GM12872 (cell line): ENCODE results near the gene NABP2.
A peak's percentile ranks its signal among the peaks of the same experiment; 100 is the strongest.

Experiments used
- TF ChIP-seq, protein P1 (sequence below): IDR thresholded peaks from 3 replicates; pipeline ENCODE4 v1.5.1; 2011; ENCODE audit warnings: low read depth, mild to moderate bottlenecking, low read length, moderate library complexity; ENCODE audit not compliant: insufficient read depth

The NABP2 gene

DNA sequence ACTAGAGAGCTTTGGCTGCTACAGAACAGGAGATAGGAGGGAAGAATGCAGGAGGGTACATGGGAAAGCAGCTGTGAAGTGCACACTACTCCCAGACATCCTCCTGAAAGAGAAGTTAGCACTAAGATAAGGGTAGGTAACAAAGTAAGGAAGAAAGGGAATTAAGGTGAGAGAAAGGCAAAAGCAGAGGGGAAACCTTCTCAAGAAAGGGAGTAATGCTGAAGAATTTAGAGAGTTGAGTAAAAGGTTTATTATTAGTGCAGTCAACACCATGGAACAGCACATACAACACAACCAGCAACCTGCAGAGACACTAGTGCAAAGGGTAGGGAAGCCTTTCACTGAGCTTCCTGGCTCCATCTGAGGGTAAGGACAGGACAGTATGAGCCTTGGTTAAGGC, 19.9 kb upstream of the NABP2 start:
- TF ChIP-seq, protein P1, sequence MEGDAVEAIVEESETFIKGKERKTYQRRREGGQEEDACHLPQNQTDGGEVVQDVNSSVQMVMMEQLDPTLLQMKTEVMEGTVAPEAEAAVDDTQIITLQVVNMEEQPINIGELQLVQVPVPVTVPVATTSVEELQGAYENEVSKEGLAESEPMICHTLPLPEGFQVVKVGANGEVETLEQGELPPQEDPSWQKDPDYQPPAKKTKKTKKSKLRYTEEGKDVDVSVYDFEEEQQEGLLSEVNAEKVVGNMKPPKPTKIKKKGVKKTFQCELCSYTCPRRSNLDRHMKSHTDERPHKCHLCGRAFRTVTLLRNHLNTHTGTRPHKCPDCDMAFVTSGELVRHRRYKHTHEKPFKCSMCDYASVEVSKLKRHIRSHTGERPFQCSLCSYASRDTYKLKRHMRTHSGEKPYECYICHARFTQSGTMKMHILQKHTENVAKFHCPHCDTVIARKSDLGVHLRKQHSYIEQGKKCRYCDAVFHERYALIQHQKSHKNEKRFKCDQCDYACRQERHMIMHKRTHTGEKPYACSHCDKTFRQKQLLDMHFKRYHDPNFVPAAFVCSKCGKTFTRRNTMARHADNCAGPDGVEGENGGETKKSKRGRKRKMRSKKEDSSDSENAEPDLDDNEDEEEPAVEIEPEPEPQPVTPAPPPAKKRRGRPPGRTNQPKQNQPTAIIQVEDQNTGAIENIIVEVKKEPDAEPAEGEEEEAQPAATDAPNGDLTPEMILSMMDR: no peak

DNA sequence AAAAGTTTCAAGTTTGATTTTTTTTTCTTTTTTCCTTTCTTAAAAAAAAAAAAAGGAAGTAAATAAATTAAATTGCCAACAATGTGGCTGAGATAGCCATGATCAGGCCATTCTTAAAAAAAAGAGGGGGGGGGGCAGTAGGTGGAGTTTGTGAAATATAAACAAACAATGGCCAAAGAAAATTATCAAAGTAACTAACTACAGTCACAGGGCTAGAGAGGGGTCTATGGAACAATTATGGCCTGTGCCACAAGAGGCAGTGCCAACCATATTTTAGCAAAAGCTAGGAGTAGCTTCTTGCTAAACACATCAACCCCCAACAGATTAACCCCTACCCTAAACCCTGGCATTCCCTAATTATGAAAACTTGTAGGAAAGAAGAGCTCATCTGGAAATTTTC, 18.7 kb upstream of the NABP2 start:
- TF ChIP-seq, protein P1: peak; percentile 31; the same call in 2 of the 3 replicates

DNA sequence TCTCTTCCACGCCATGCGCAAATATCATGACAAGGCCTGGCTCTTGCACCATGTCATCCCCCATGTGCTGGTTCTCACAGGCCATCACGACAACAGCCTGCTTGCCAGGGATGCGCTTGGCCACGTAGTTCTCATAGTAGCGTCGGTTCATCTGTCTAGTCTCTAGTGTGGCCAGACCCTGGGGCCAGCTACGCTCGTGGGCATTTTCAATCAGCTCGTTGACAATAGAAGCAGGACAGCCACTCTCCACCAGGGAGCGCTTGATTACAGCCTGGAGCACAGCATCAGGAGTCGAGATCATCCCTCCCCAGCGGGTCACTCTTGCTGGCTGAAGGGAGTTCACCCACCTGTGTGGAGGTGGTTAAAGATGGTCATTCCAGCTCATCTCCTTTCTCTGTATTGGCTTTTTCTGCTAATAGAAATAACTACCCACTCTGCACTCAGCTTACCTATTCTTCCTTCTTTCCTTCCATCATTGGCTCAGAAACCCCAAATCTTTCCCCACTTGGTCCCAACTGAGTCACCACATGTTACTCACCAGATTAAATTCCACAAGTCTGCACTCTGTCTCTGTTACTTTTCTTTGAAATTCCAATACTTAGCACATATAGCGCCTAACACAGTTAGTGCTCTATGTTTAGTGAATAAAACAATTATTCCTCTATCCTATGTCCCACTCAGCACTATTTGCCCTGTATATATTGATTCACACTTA, 17.5 kb upstream of the NABP2 start:
- TF ChIP-seq, protein P1: peak; percentile 60; the same call in 2 of the 3 replicates

DNA sequence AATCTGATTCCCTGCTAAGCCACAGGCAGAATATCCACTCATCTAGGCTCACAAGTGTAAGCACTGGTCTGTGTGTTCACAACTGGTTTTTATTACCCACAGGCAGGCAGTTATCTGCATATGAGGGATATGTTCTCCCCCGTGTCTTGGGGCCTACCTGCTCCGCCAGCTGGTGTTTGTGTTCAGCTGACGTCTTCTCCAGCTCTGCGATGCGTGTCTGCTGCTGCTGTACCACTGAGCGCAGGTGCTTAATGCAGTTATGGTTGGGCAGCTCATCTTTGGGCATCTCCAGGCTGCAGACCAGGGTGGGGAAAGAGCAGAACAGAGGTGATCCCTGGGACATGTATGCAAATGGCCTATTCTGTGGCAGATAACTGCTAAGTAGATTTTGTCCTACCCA, 16.1 kb upstream of the NABP2 start:
- TF ChIP-seq, protein P1: no peak

DNA sequence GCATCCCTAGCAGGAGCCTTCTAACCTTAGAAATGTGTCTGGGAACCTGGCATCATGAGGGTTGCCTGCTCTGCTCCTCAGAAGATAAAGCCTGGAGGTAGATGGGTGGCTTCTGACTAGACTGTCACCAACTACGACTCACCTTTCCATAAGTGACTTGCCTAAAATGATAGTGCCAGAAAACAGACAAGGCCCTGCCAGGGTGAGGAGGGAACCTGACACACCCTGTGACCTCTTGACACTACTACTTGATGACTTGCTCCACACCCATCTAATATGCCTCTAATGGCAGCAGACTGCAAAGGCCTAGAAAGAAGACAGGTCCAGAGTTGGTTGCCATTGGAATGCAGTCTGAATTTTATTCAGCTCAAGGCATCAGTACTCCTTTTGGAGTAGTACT, 11.8 kb upstream of the NABP2 start:
- TF ChIP-seq, protein P1: no peak

DNA sequence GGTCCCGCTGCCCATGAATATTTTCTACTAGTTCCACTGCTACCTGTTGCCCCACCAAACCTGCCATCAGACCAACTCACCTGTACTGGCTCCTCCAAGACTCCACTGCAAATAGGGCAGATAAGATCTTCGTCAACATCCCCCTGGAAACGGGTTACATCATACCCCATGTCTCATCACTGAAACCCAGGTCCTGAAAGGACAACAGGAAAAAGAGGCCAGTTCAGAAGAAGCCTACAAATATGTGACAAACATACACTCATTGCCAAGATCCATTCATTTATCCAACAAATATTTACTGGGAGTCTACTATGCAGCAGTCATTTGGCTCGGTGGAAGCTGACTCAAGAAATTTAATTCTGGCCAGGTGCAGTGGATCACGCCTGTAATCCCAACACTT, 10.3 kb upstream of the NABP2 start:
- TF ChIP-seq, protein P1: no peak

DNA sequence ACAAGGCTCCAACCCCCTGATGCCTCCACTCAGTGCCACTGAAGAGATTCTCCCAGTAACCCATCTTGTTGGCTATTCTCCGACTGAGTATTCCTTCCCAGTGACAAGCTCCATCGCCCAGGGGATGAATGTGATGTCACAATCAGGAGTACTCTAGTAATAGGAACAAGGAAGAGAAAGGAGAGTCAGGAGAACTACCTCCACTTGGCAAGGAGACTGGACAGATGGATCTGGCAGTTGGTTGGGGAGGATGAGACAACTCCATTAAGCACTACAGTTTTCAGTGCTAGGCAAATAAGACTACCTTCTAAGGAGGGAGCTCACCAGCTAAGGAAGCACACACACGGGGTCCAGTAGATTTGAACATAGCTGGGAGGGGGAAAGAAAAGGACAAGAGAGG, 7.7 kb upstream of the NABP2 start:
- TF ChIP-seq, protein P1: no peak
